HCT116 (cell line): ENCODE data around the gene CNTN5. TPM values are rescaled to one million over a fixed set of nuclear protein-coding genes. Genes with fewer than 3 reads are reported as not detected.

Experiments used
- ATAC-seq: fragments of 200-7000 bp; cut with Tn5 transposase; 2 replicates; pipeline ENCODE4 v1.9.1; 2020; ENCODE audit warnings: mild to moderate bottlenecking, moderate library complexity
- BruUV-seq: library from RNA; stranded (reverse); fragments of 400-500 nt; replicated peaks from 2 replicates; lab custom pipeline; 2021; lab: Mats Ljungman, UMichigan
- CTCF ChIA-PET: fragments of 300-600 bp; sonication (Branson Sonifier 250); formaldehyde crosslinking; loops from one replicate; lab custom pipeline; 2021; ENCODE audit warnings: antibody characterized with exemption; lab: Charles Lee
- POLR2A ChIA-PET: fragments of 300-600, 350-600 bp; sonication (Branson Sonifier 250); formaldehyde crosslinking; loops from one replicate; lab custom pipeline; 2021; ENCODE audit warnings: antibody characterized with exemption; lab: Charles Lee
- RAD21 ChIA-PET, 2 experiments: fragments of 300-600 bp; sonication (Branson Sonifier 250); formaldehyde crosslinking; loops; one replicate each; lab custom pipeline; 2023; ENCODE audit warnings: low total read pairs in 2 of 2; ENCODE audit not compliant: uncharacterized antibody in 2 of 2, unreplicated experiment in 2 of 2, low non-redundant PET in 1 of 2; lab: Charles Lee
- DNase-seq: peaks from one replicate; pipeline ENCODE4 v3.0.0-alpha.2; 2010; ENCODE audit warnings: low read depth, low spot score
- H2AFZ ChIP-seq: fragments of 200-600 bp; shearing (Covaris generic), sonication (generic); 2 replicates; pipeline ENCODE4 v1.6.1; 2017; ENCODE audit warnings: low read depth, mixed run types, mixed read lengths, antibody characterized with exemption, low read length; ENCODE audit not compliant: poor library complexity, severe bottlenecking
- H3K27ac ChIP-seq: 2 replicates; pipeline ENCODE4 v1.5.1; 2012; ENCODE audit warnings: low read depth, low read length
- H3K27me3 ChIP-seq: fragments of 200-600 bp; sonication (generic); 2 replicates; pipeline ENCODE4 v1.6.1; 2016; ENCODE audit warnings: mixed run types, low read length, mixed read lengths; ENCODE audit not compliant: insufficient read depth
- H3K36me3 ChIP-seq, 2 experiments: fragments of 200-500 bp in 1 of 2; fragments of 200-600 bp in 1 of 2; sonication (Bioruptor generic) in 1 of 2; sonication (generic) in 1 of 2; 2 replicates each; pipeline versions ENCODE4 v1.5.1 to v1.6.1; 2014 to 2016; ENCODE audit warnings: low read length in 2 of 2, inconsistent platforms in 1 of 2, mixed read lengths in 1 of 2, mixed run types in 1 of 2; ENCODE audit not compliant: insufficient read depth in 2 of 2, control insufficient read depth in 1 of 2
- H3K4me1 ChIP-seq, 2 experiments: fragments of 200-600 bp in 1 of 2; sonication (generic) in 1 of 2; 2 replicates each; pipeline versions ENCODE4 v1.5.1 to v1.6.1; 2012 to 2017; ENCODE audit warnings: low read length in 2 of 2, inconsistent platforms in 1 of 2, mild to moderate bottlenecking in 1 of 2, mixed read lengths in 1 of 2, mixed run types in 1 of 2, moderate library complexity in 1 of 2; ENCODE audit not compliant: insufficient read depth in 2 of 2, control insufficient read depth in 1 of 2
- H3K4me2 ChIP-seq: fragments of 200-600 bp; sonication (generic); 2 replicates; pipeline ENCODE4 v1.6.1; 2017; ENCODE audit warnings: mixed run types, low read length, mixed read lengths
- H3K4me3 ChIP-seq, 2 experiments: fragments of 200-600 bp in 1 of 2; sonication (generic) in 1 of 2; replicated peaks in 1 of 2; 2 replicates each; pipeline ENCODE4 v1.5.1; 2011 to 2016; ENCODE audit warnings: low read length in 2 of 2, control low read depth in 1 of 2, low read depth in 1 of 2, mild to moderate bottlenecking in 1 of 2, mixed read lengths in 1 of 2, mixed run types in 1 of 2
- H3K79me2 ChIP-seq: fragments of 200-600 bp; sonication (generic); 2 replicates; pipeline ENCODE4 v1.6.1; 2017; ENCODE audit warnings: mild to moderate bottlenecking, mixed run types, low read length, moderate library complexity, mixed read lengths; ENCODE audit not compliant: insufficient read depth
- H3K9ac ChIP-seq: fragments of 200-600 bp; sonication (generic); 2 replicates; pipeline ENCODE4 v1.6.1; 2016; ENCODE audit warnings: low read length, mixed read lengths
- H3K9me2 ChIP-seq: fragments of 200-600 bp; sonication (generic), shearing (Covaris generic); 2 replicates; pipeline ENCODE4 v1.6.1; 2017; ENCODE audit warnings: mixed run types, mild to moderate bottlenecking, moderate library complexity; ENCODE audit not compliant: insufficient read depth
- H3K9me3 ChIP-seq, 2 experiments: fragments of 200-500 bp in 1 of 2; fragments of 200-600 bp in 1 of 2; sonication (Bioruptor generic) in 1 of 2; sonication (generic) in 1 of 2; 2 replicates each; pipeline ENCODE4 v1.6.1; 2014 to 2017; ENCODE audit warnings: low read length in 2 of 2, mixed read lengths in 2 of 2, inconsistent platforms in 1 of 2, low read depth in 1 of 2, mild to moderate bottlenecking in 1 of 2, mixed run types in 1 of 2, moderate library complexity in 1 of 2; ENCODE audit not compliant: control insufficient read depth in 1 of 2, insufficient read depth in 1 of 2
- H4K20me1 ChIP-seq: fragments of 200-600 bp; sonication (generic), shearing (Covaris generic); 2 replicates; pipeline ENCODE4 v1.6.1; 2017; ENCODE audit warnings: mixed run types, mild to moderate bottlenecking, moderate library complexity; ENCODE audit not compliant: insufficient read depth
- CBX3 ChIP-seq: IDR thresholded peaks from 2 replicates; pipeline ENCODE4 v1.6.1; 2012; ENCODE audit warnings: low read depth
- CEBPB ChIP-seq: IDR thresholded peaks from 2 replicates; pipeline ENCODE4 v1.6.1; 2012; ENCODE audit warnings: low read depth
- EGR1 ChIP-seq: IDR thresholded peaks from 2 replicates; pipeline ENCODE4 v1.6.1; 2012; ENCODE audit warnings: low read depth
- EZH2phosphoT487 ChIP-seq: fragments of 200-600 bp; IDR thresholded peaks from 2 replicates; pipeline ENCODE4 v1.6.1; 2018; ENCODE audit warnings: antibody characterized with exemption, borderline replicate concordance
- MAX ChIP-seq: IDR thresholded peaks from 2 replicates; pipeline ENCODE4 v1.6.1; 2012
- POLR2A ChIP-seq: IDR thresholded peaks from 2 replicates; pipeline ENCODE4 v1.7.0; 2011; ENCODE audit warnings: borderline replicate concordance; ENCODE audit not compliant: insufficient read depth, insufficient read length; ENCODE audit errors: extremely low read depth
- RAD21 ChIP-seq: IDR thresholded peaks from 2 replicates; pipeline ENCODE4 v1.6.1; 2012; ENCODE audit warnings: low read depth, mild to moderate bottlenecking
- REST ChIP-seq: IDR thresholded peaks from 2 replicates; pipeline ENCODE4 v1.6.1; 2012; ENCODE audit warnings: low read depth
- SIN3A ChIP-seq: IDR thresholded peaks from 2 replicates; pipeline ENCODE4 v1.6.1; 2012; ENCODE audit warnings: low read depth
- SP1 ChIP-seq: IDR thresholded peaks from 2 replicates; pipeline ENCODE4 v1.6.1; 2012; ENCODE audit warnings: low read depth
- SRF ChIP-seq: IDR thresholded peaks from 2 replicates; pipeline ENCODE4 v1.6.1; 2012; ENCODE audit warnings: low read depth
- ZBTB33 ChIP-seq: IDR thresholded peaks from 2 replicates; pipeline ENCODE4 v1.6.1; 2011; ENCODE audit warnings: mild to moderate bottlenecking, low read length, moderate library complexity; ENCODE audit not compliant: insufficient replicate concordance; ENCODE audit errors: extremely low read depth
- ZFX ChIP-seq: fragments of 450-650 bp; IDR thresholded peaks from 2 replicates; pipeline ENCODE4 v1.6.1; 2017
- ZNF274 ChIP-seq: fragments of 200-500 bp; sonication (Bioruptor generic); IDR thresholded peaks from 2 replicates; pipeline ENCODE4 v1.6.1; 2014; ENCODE audit warnings: mild to moderate bottlenecking, low read depth, low read length, inconsistent platforms
- intact Hi-C: fragments of 100-400 bp; cut with micrococcal nuclease; formaldehyde crosslinking; loops from 2 replicates; pipeline ENCODE4 v1.10.0; 2022
- total RNA-seq: library from RNA; stranded (reverse); gene quantifications from one replicate; pipeline ENCODE4 v1.2.1, GENCODE V29; 2021; ENCODE audit not compliant: unreplicated experiment

CNTN5 gene
- total RNA-seq, 1 experiment from 2014 or later = not detected

- TF ChIP-seq REST (no peak), SRF (no peak)
Observed at GRCh38 chr11:99446400-99446799, 425.7 kb downstream of the CNTN5 start (continued).

- Histone ChIP-seq H3K27ac (no peak overlapping the region), H3K4me3 (no peak overlapping the region), H3K9me3 (peaks cover 0 to 5% of the 10 kb centered on the region in 2 experiments; a peak in 2 of 4 replicates), H3K4me1 (no peaks in the 10 kb centered on the region), H3K36me3 (no peaks in the 10 kb centered on the region), H3K9me2 (no peaks in the 10 kb centered on the region), H2AFZ (no peak overlapping the region), H3K4me2 (no peak overlapping the region), H3K79me2 (no peaks in the 10 kb centered on the region), H3K27me3 (no peaks in the 10 kb centered on the region), H3K9ac (no peak overlapping the region), H4K20me1 (no peaks in the 10 kb centered on the region)
- ATAC-seq (no peak), DNase-seq (no peak)
- POLR2A ChIA-PET = no interaction called here
- intact Hi-C loops = no loop called here
- RAD21 ChIA-PET = no interaction called here
- no peak for TF ChIP-seq ZNF274
- TF ChIP-seq CBX3 = no peak
- TF ChIP-seq POLR2A = no peak
- TF ChIP-seq SP1 = no peak
- no peak for TF ChIP-seq ZFX
- TF ChIP-seq REST = no peak
- no peak for TF ChIP-seq ZBTB33
- no peak for TF ChIP-seq EZH2phosphoT487
- TF ChIP-seq SIN3A = no peak
- no peak for TF ChIP-seq EGR1
- TF ChIP-seq MAX = no peak
- TF ChIP-seq RAD21 = no peak
- TF ChIP-seq CEBPB = no peak
- CTCF ChIA-PET = no interaction called here
- no TSS peak for BruUV-seq
Observed at GRCh38 chr11:99449345-99449744, 428.6 kb downstream of the CNTN5 start.
